Raji (cell line): ENCODE measurements around the gene WDFY2.

Source experiments
- POLR2A ChIP-seq: IDR thresholded peaks from 2 replicates; pipeline ENCODE4 v1.6.1; 2011; ENCODE audit warnings: low read depth, low read length, control low read depth; ENCODE audit not compliant: insufficient read depth

WDFY2 gene

GRCh38 chr13:51583875-51584730 is at the start of gene WDFY2:
Gene WDFY2 (plus strand): TSS chr13:51584462. CDS start chr13:51584688, 226 bp downstream.
- peak; percentile 63 for TF ChIP-seq POLR2A

GRCh38 chr13:51538591-51539179 is 45.6 kb upstream of the WDFY2 start:
- TF ChIP-seq POLR2A, result no peak

GRCh38 chr13:51539887-51540286 is 44.4 kb upstream of the WDFY2 start:
- TF ChIP-seq POLR2A, result no peak

- no peak for TF ChIP-seq POLR2A
Measured at GRCh38 chr13:51541037-51541436, 43.2 kb upstream of the WDFY2 start.

GRCh38 chr13:51541809-51542258 is 42.4 kb upstream of the WDFY2 start:
- TF ChIP-seq POLR2A, result no peak

- no peak for TF ChIP-seq POLR2A
Measured at GRCh38 chr13:51542346-51543242, 41.7 kb upstream of the WDFY2 start.

GRCh38 chr13:51547425-51548176 is 36.7 kb upstream of the WDFY2 start:
- TF ChIP-seq POLR2A, result no peak

- TF ChIP-seq POLR2A, result no peak
Measured at GRCh38 chr13:51549050-51549449, 35.2 kb upstream of the WDFY2 start.

GRCh38 chr13:51549593-51549992 is 34.7 kb upstream of the WDFY2 start:
- no peak for TF ChIP-seq POLR2A

- no peak for TF ChIP-seq POLR2A
Measured at GRCh38 chr13:51550151-51550550, 34.1 kb upstream of the WDFY2 start.

- no peak for TF ChIP-seq POLR2A
Measured at GRCh38 chr13:51551416-51551815, 32.8 kb upstream of the WDFY2 start.

GRCh38 chr13:51552027-51552426 is 32.2 kb upstream of the WDFY2 start:
- no peak for TF ChIP-seq POLR2A

GRCh38 chr13:51553531-51553930 is 30.7 kb upstream of the WDFY2 start:
- TF ChIP-seq POLR2A, result no peak

- no peak for TF ChIP-seq POLR2A
Measured at GRCh38 chr13:51556740-51557139, 27.5 kb upstream of the WDFY2 start.

- TF ChIP-seq POLR2A, result no peak
Measured at GRCh38 chr13:51557438-51557837, 26.8 kb upstream of the WDFY2 start.

- no peak for TF ChIP-seq POLR2A
Measured at GRCh38 chr13:51557875-51558612, 26.2 kb upstream of the WDFY2 start.
